Stomach (tissue), 4 donors: ENCODE results near the gene KRTAP20-4.

Experiments
- CTCF ChIP-seq, 7 experiments: fragments of 450-650 bp in 4 of 7; fragments of 200-600 bp in 3 of 7; sonication (generic) in 3 of 7; IDR thresholded peaks; one replicate each; pipeline ENCODE4 v1.5.1; 2016 to 2019; ENCODE audit warnings: antibody characterized with exemption in 7 of 7, control low read depth in 2 of 7, mild to moderate bottlenecking in 1 of 7
- POLR2A ChIP-seq, 4 donors: fragments of 450-650 bp; IDR thresholded peaks; one replicate each; pipeline ENCODE4 v1.6.1; 2016; ENCODE audit warnings: antibody characterized with exemption in 4 of 4, control low read depth in 2 of 4, mild to moderate bottlenecking in 1 of 4, moderate library complexity in 1 of 4

- TF ChIP-seq CTCF (IDR thresholded peaks at IDR 0.05) = no peak
- no peak for TF ChIP-seq POLR2A (IDR thresholded peaks at IDR 0.05)
Observed at GRCh38 chr21:30620522-30620921, at the start of gene KRTAP20-4.
